Hepatocyte (in vitro differentiated cells): ENCODE data around the gene FAM50A. TPM values are rescaled to one million over a fixed set of nuclear protein-coding genes. Genes with fewer than 3 reads are reported as not detected.

Experiments
- DNase-seq: peaks from one replicate; pipeline ENCODE4 v3.0.0-alpha.2; 2016; ENCODE audit warnings: low spot score
- H2AFZ ChIP-seq: fragments of 200-600 bp; sonication (generic); 2 replicates; pipeline ENCODE4 v1.6.0; 2016; ENCODE audit warnings: antibody characterized with exemption, mild to moderate bottlenecking
- H3K27ac ChIP-seq: fragments of 200-600 bp; sonication (generic); 2 replicates; pipeline ENCODE4 v1.5.1; 2016; ENCODE audit warnings: mild to moderate bottlenecking
- H3K27me3 ChIP-seq: fragments of 200-600 bp; sonication (generic); 2 replicates; pipeline ENCODE4 v1.6.1; 2016
- H3K36me3 ChIP-seq: fragments of 200-600 bp; sonication (generic); replicated peaks from 2 replicates; pipeline ENCODE4 v1.5.1; 2016; ENCODE audit warnings: low read depth; ENCODE audit not compliant: insufficient read depth
- H3K4me1 ChIP-seq: fragments of 200-600 bp; sonication (generic); 2 replicates; pipeline ENCODE4 v1.5.1; 2016; ENCODE audit warnings: mild to moderate bottlenecking, moderate library complexity; ENCODE audit not compliant: insufficient read depth
- H3K4me2 ChIP-seq: fragments of 200-600 bp; sonication (generic); 2 replicates; pipeline ENCODE4 v1.6.0; 2016
- H3K4me3 ChIP-seq: fragments of 200-600 bp; sonication (generic); 2 replicates; pipeline ENCODE4 v1.5.1; 2016; ENCODE audit warnings: mild to moderate bottlenecking
- H3K79me2 ChIP-seq: fragments of 200-600 bp; sonication (generic); 2 replicates; pipeline ENCODE4 v1.6.0; 2017; ENCODE audit warnings: mild to moderate bottlenecking
- H3K9me2 ChIP-seq: fragments of 200-600 bp; sonication (generic); replicated peaks from 2 replicates; pipeline ENCODE4 v1.6.0; 2017; ENCODE audit warnings: mild to moderate bottlenecking; ENCODE audit not compliant: insufficient read depth
- H3K9me3 ChIP-seq: fragments of 200-600 bp; sonication (generic); 2 replicates; pipeline ENCODE4 v1.5.1; 2016; ENCODE audit warnings: low read depth, mild to moderate bottlenecking
- H4K20me1 ChIP-seq: fragments of 200-600 bp; sonication (generic); 2 replicates; pipeline ENCODE4 v1.6.0; 2016; ENCODE audit warnings: mild to moderate bottlenecking; ENCODE audit not compliant: insufficient read depth, poor library complexity, severe bottlenecking
- CTCF ChIP-seq: fragments of 200-600 bp; sonication (generic); IDR thresholded peaks from 2 replicates; pipeline ENCODE4 v1.5.1; 2016; ENCODE audit warnings: antibody characterized with exemption, mild to moderate bottlenecking; ENCODE audit not compliant: poor library complexity
- EZH2 ChIP-seq: fragments of 200-600 bp; sonication (generic); IDR thresholded peaks from 2 replicates; pipeline ENCODE4 v1.6.1; 2016; ENCODE audit warnings: antibody characterized with exemption, mild to moderate bottlenecking, borderline replicate concordance
- EZH2phosphoT487 ChIP-seq: fragments of 200-600 bp; sonication (generic); IDR thresholded peaks from one replicate; pipeline ENCODE4 v1.6.1; 2018; ENCODE audit warnings: antibody characterized with exemption, mild to moderate bottlenecking, low read depth, moderate library complexity; ENCODE audit not compliant: unreplicated experiment, severe bottlenecking
- WGBS: methylation state at CpG from one replicate; pipeline ENCODE4 v1.1.6; 2016; ENCODE audit warnings: low lambda C conversion rate; ENCODE audit errors: missing lambda C conversion rate; 5-methylcytosine and 5-hydroxymethylcytosine counted together
- polyA plus RNA-seq: library from polyadenylated mRNA; unstranded; fragments of >200 nt; fragmentation: Nextera tagmentation; extraction: Ambion mirVana; gene quantifications from 2 replicates; pipeline ENCODE4 v1.2.1, GENCODE V29; 2016
- total RNA-seq: library from RNA; depleted of rRNA; stranded (reverse); fragments of >200 nt; gene quantifications from 2 replicates; pipeline ENCODE4 v1.2.3, GENCODE V29; 2014

The FAM50A gene
- total and polyA plus RNA-seq, 2 experiments from 2014 or later = 65.9 to 147 TPM

- no peaks in the 10 kb centered on the region for H3K79me2 ChIP-seq
- peak; percentile 73 for DNase-seq
- no peaks in the 10 kb centered on the region for H3K9me3 ChIP-seq
- peak overlapping the region; percentile 41 for H3K4me3 ChIP-seq
- H3K4me1 ChIP-seq = no peaks in the 10 kb centered on the region
- H3K9me2 ChIP-seq = no peaks in the 10 kb centered on the region
- no peaks in the 10 kb centered on the region for H4K20me1 ChIP-seq
- peak overlapping the region; percentile 94 for H3K27ac ChIP-seq
- peak overlapping the region; percentile 81 for H3K4me2 ChIP-seq
- 42% methylated on average over 28 of the region's 29 CpGs for WGBS
- no peaks in the 10 kb centered on the region for H3K36me3 ChIP-seq
- no peak overlapping the region for H2AFZ ChIP-seq
- H3K27me3 ChIP-seq = no peaks in the 10 kb centered on the region
- TF ChIP-seq EZH2phosphoT487 = no peak
- TF ChIP-seq EZH2 = no peak
- no peak for TF ChIP-seq CTCF
Measured at GRCh38 chrX:154411981-154412340, 32.0 kb upstream of the FAM50A start.

- Histone ChIP-seq H3K79me2 (no peaks in the 10 kb centered on the region), H3K27ac (peak overlapping the region; percentile 94), H3K4me1 (no peaks in the 10 kb centered on the region), H3K9me3 (no peaks in the 10 kb centered on the region), H3K4me3 (peak overlapping the region; percentile 41), H3K9me2 (no peaks in the 10 kb centered on the region), H3K36me3 (no peaks in the 10 kb centered on the region), H2AFZ (no peak overlapping the region), H3K27me3 (no peaks in the 10 kb centered on the region), H4K20me1 (no peaks in the 10 kb centered on the region), H3K4me2 (peak overlapping the region; percentile 81)
- 68% methylated on average over 4 of the region's 4 CpGs for WGBS
- DNase-seq = peak; percentile 5
- no peak for TF ChIP-seq EZH2phosphoT487
- no peak for TF ChIP-seq CTCF
- TF ChIP-seq EZH2 = no peak
Measured at GRCh38 chrX:154412468-154412867, 31.5 kb upstream of the FAM50A start.

- H3K27me3 ChIP-seq = no peaks in the 10 kb centered on the region
- no peaks in the 10 kb centered on the region for H3K9me3 ChIP-seq
- H3K36me3 ChIP-seq = no peaks in the 10 kb centered on the region
- no peak for DNase-seq
- no peak for TF ChIP-seq EZH2phosphoT487
- TF ChIP-seq EZH2 = no peak
- TF ChIP-seq CTCF = no peak
- no peaks in the 10 kb centered on the region for H4K20me1 ChIP-seq
- H3K4me1 ChIP-seq = no peaks in the 10 kb centered on the region
- H2AFZ ChIP-seq = no peak overlapping the region
- H3K27ac ChIP-seq = no peak overlapping the region
- H3K4me3 ChIP-seq = no peak overlapping the region
- H3K4me2 ChIP-seq = no peak overlapping the region
- no peaks in the 10 kb centered on the region for H3K9me2 ChIP-seq
- 91% methylated on average over 8 of the region's 8 CpGs for WGBS
- no peaks in the 10 kb centered on the region for H3K79me2 ChIP-seq
Measured at GRCh38 chrX:154413142-154413541, 30.8 kb upstream of the FAM50A start.

GRCh38 chrX:154417157-154417556, 26.8 kb upstream of the FAM50A start:
- no peak overlapping the region for H3K4me2 ChIP-seq
- H2AFZ ChIP-seq = no peak overlapping the region
- DNase-seq = no peak
- H4K20me1 ChIP-seq = no peaks in the 10 kb centered on the region
- H3K4me1 ChIP-seq = no peaks in the 10 kb centered on the region
- TF ChIP-seq EZH2 (no peak), CTCF (no peak), EZH2phosphoT487 (no peak)
- H3K9me3 ChIP-seq = no peaks in the 10 kb centered on the region
- H3K27ac ChIP-seq = no peak overlapping the region
- H3K9me2 ChIP-seq = no peaks in the 10 kb centered on the region
- 59% methylated on average over 7 of the region's 7 CpGs for WGBS
- no peaks in the 10 kb centered on the region for H3K79me2 ChIP-seq
- H3K36me3 ChIP-seq = no peaks in the 10 kb centered on the region
- H3K27me3 ChIP-seq = no peaks in the 10 kb centered on the region
- no peak overlapping the region for H3K4me3 ChIP-seq
